Measurements from ENCODE around the gene SLC2A4RG.
"Not testable (repeated sequence)": the region's sequence is repeated elsewhere in the genome, so short reads cannot be mapped to it uniquely, and the experiment has no call there.

The SLC2A4RG gene

DNA sequence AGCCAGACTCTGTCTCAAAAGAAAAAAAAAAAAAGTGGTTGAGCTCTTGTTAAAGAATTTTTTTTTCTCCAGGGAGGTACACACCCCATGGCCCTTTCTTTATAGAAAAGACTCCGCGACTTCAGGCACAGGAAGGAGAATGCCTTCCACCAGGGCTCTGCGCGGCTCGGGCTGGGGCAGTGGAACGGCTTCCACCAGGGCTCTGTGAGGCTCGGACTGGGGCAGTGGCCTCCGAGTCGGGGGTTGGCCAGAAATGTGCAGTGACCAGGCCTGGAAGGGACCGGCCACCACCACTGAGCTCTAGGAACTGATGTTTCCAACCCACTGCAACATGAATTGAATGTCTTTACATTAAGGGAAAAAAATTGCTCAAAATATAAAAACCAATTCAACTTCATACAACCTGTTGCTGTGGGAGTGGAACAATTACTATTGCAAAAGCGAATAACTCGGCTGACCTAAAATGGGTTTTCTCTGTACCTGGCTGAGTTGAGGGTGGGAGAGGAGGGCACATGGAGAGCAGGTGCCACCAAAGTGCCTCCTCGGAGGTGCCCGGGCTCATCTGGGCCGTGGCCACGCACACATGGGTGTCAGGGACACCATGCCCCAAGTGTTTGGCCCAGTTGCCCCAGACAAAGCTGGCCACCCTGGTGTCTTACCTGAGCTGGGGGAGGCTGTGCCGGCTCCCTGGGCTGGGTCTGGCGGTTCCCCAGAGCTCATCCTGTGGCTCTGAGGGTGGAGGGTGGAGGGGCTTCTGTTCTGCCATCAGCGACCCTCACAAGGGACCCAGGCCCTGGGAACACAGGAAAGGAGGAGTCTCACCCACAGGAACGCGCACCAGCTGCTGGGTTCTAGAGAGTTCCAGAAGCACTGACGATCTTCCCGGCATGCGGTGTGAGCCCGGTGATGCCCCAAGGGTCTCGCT, 29.3 kb downstream of the SLC2A4RG start:
- H3K9me3 ChIP-seq (replicated peaks; ENCODE audit: low read length) = no peaks in the 10 kb centered on the region
- no peak overlapping the region for H3K4me3 ChIP-seq (ENCODE audit: low read length)
- peaks cover 19% of the 10 kb centered on the region for H3K27me3 ChIP-seq (ENCODE audit: control insufficient read depth, insufficient read depth, low read length)
- H3K36me3 ChIP-seq (ENCODE audit: insufficient read depth, low read length) = no peaks in the 10 kb centered on the region
- H3K4me1 ChIP-seq (ENCODE audit: control insufficient read depth, insufficient read depth, low read length) = no peaks in the 10 kb centered on the region
- no peak overlapping the region for H3K4me2 ChIP-seq (ENCODE audit: low read length)
- no peak overlapping the region for H3K9ac ChIP-seq (ENCODE audit: low read depth, low read length)

DNA sequence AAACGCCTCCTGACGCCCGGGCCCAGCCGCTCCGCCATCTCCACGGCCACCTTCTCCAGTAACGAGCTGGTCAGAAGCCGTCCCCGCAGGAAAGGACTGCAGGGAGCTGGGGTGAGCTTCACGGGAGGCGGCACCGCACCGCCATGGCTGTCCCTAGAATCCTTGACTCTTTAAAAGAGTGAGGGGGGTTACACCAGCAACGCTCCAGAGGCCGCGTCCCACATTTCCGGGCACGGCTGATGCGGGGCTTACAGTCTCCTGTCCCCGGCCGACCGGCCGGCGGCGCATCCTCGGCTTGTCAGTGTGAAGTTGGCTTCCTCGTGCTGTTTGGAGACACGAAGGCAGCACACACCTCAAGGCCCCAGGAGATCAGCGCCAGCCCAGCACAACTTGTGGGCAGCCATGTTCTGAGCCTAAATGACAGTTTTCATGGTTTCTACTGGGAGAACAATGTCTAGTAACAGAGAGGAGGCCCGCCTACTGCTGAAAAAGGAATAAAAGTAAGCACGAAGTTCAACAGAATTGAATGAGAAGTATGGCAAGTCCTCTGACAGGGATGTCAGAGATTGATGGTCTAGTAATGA, 30.4 kb downstream of the SLC2A4RG start:
- peaks cover 7% of the 10 kb centered on the region for H3K4me1 ChIP-seq (ENCODE audit: control insufficient read depth, insufficient read depth, low read length)
- H3K27me3 ChIP-seq (ENCODE audit: control insufficient read depth, insufficient read depth, low read length) = peaks cover 19% of the 10 kb centered on the region
- H3K36me3 ChIP-seq (ENCODE audit: insufficient read depth, low read length) = no peaks in the 10 kb centered on the region
- H3K9me3 ChIP-seq (replicated peaks; ENCODE audit: low read length) = no peaks in the 10 kb centered on the region
- no peak overlapping the region for H3K4me3 ChIP-seq (ENCODE audit: low read length)
- no peak overlapping the region for H3K4me2 ChIP-seq (ENCODE audit: low read length)
- no peak overlapping the region for H3K9ac ChIP-seq (ENCODE audit: low read depth, low read length)

DNA sequence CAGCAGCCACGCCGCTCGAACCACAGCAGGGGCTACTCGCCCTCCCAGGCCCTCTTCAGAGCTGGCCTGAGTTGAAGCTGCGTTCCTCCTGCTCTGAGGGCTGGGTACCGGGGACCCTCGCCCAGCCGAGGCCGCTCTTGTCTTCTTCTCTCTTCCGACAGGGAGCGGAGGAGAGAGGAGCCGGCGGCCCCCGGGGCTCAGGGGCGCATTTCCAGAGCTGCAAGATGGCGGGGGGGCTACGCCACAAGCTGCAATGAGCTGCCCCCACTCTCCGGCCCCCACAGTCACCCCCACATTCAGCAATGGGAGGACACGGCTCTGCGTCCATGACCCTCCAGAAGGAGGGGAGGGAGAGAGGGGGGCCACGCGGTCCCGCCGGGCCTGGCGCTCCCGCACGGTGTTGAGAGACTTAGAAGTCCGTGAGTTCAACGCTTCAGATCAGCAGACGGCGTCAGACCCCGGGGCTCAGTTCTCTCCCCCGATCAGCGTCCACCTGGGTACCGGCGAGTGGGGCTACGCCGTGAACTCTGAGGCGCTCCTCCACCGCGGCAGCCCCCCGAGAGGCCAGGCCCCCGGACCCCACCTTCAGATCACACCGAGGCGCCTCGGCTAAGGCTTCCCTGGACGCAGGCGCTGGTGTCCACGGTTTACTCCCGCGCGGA, 31.6 kb downstream of the SLC2A4RG start:
- H3K9ac ChIP-seq (ENCODE audit: low read depth, low read length) = no peak overlapping the region
- H3K4me2 ChIP-seq (ENCODE audit: low read length) = no peak overlapping the region
- peaks cover 19% of the 10 kb centered on the region for H3K27me3 ChIP-seq (ENCODE audit: control insufficient read depth, insufficient read depth, low read length)
- H3K4me3 ChIP-seq (ENCODE audit: low read length) = no peak overlapping the region
- no peaks in the 10 kb centered on the region for H3K9me3 ChIP-seq (replicated peaks; ENCODE audit: low read length)
- H3K4me1 ChIP-seq (ENCODE audit: control insufficient read depth, insufficient read depth, low read length) = peaks cover 7% of the 10 kb centered on the region
- H3K36me3 ChIP-seq (ENCODE audit: insufficient read depth, low read length) = no peaks in the 10 kb centered on the region

DNA sequence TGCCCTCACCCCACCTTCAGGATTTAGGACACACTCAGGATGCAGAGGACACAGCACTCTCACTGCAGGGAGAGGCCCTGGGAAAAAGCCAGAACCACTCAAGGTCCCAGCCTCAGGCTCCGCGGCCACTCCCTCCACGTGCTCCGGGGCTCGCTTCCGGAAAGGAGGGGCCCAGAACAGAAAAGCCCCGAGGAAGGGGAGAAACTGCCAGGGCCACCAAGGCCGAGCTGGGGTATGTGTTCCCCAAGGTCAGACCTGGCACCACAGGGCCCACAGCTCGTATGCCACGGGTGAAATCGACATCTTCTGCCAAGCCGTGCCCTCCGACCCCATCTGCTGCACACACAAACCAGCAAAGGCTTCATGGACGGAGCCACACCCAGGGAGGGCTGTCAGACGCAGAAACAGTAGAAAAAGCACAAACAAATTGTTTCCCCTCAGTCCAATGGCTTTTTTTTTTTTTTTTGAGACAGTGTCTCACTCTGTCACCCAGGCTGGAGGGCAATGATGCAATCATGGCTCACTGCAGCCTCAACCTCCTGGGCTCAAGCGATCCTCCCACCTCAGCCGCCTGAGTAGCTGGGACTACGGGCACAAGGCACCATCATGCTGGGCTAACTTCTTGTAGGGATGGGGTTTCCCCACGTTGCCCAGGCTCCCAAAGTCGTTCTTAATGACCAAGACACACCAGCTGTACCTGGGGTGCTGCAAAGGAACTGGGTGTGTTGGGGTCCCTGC, 33.4 kb downstream of the SLC2A4RG start:
- Histone ChIP-seq H3K4me1 (ENCODE audit: control insufficient read depth, insufficient read depth, low read length) (peaks cover 7% of the 10 kb centered on the region), H3K9ac (ENCODE audit: low read depth, low read length) (no peak overlapping the region), H3K27me3 (ENCODE audit: control insufficient read depth, insufficient read depth, low read length) (peaks cover 2% of the 10 kb centered on the region), H3K4me2 (ENCODE audit: low read length) (no peak overlapping the region), H3K4me3 (ENCODE audit: low read length) (no peak overlapping the region), H3K9me3 (replicated peaks; ENCODE audit: low read length) (no peaks in the 10 kb centered on the region), H3K36me3 (ENCODE audit: insufficient read depth, low read length) (no peaks in the 10 kb centered on the region)

DNA sequence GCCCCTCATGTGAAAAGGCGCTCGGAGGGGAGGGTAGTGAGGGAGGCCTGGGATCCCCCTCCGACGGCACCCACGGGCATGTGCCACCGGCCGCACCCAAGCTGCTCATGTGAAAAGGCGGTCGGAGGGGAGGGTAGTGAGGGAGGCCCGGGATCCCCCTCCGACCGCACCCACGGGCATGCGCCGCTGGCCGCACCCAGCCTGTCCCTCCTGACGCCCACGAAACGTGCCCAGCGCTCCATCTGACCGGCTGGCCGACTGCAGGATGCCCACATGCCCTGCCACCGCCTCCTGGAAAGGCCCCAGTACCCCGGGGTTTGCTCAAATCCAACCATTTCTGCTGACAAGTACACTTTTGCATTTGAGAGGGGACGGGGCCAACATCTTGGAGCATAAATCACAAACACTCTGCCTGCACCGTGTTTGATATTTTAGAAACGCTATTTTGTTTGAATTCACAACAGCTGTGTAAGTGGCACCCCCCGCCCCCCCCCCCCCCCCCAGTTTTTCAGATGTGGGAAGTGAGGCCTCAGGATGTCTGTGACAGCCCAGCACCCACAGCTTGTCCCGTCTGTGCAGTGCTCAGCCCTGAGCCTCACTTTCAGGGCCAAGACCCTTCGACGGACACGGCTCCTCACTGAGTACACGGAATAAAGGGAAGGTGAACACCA, 34.1 kb downstream of the SLC2A4RG start:
- peaks cover 7% of the 10 kb centered on the region for H3K4me1 ChIP-seq (ENCODE audit: control insufficient read depth, insufficient read depth, low read length)
- H3K36me3 ChIP-seq (ENCODE audit: insufficient read depth, low read length) = no peaks in the 10 kb centered on the region
- H3K9me3 ChIP-seq (replicated peaks; ENCODE audit: low read length) = no peaks in the 10 kb centered on the region
- no peak overlapping the region for H3K9ac ChIP-seq (ENCODE audit: low read depth, low read length)
- no peak overlapping the region for H3K4me2 ChIP-seq (ENCODE audit: low read length)
- no peak overlapping the region for H3K4me3 ChIP-seq (ENCODE audit: low read length)
- no peaks in the 10 kb centered on the region for H3K27me3 ChIP-seq (ENCODE audit: control insufficient read depth, insufficient read depth, low read length)

DNA sequence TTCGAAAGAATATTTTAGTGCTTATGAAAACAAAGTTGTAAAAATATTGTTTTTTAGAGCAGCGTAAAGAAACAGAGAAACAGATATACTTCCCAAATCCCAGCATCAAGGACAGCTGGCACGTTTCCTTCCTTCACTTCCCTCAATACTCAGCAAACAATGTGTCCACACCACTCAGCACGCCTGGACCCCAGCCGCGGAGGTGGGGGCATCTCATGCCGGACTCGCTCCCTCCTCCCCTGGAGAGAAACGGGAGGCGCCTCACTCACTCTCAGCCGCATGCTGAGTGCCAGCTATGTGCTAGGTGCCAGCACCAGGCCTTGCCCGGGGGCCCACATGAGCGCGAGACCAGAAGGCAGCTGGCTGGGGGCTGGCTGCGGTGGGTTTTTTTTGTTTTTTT, 34.7 kb downstream of the SLC2A4RG start:
- peaks cover 7% of the 10 kb centered on the region for H3K4me1 ChIP-seq (ENCODE audit: control insufficient read depth, insufficient read depth, low read length)
- no peak overlapping the region for H3K9ac ChIP-seq (ENCODE audit: low read depth, low read length)
- H3K9me3 ChIP-seq (replicated peaks; ENCODE audit: low read length) = no peaks in the 10 kb centered on the region
- H3K27me3 ChIP-seq (ENCODE audit: control insufficient read depth, insufficient read depth, low read length) = no peaks in the 10 kb centered on the region
- H3K36me3 ChIP-seq (ENCODE audit: insufficient read depth, low read length) = no peaks in the 10 kb centered on the region
- H3K4me3 ChIP-seq (ENCODE audit: low read length) = no peak overlapping the region
- H3K4me2 ChIP-seq (ENCODE audit: low read length) = peak overlapping the region; percentile 28

DNA sequence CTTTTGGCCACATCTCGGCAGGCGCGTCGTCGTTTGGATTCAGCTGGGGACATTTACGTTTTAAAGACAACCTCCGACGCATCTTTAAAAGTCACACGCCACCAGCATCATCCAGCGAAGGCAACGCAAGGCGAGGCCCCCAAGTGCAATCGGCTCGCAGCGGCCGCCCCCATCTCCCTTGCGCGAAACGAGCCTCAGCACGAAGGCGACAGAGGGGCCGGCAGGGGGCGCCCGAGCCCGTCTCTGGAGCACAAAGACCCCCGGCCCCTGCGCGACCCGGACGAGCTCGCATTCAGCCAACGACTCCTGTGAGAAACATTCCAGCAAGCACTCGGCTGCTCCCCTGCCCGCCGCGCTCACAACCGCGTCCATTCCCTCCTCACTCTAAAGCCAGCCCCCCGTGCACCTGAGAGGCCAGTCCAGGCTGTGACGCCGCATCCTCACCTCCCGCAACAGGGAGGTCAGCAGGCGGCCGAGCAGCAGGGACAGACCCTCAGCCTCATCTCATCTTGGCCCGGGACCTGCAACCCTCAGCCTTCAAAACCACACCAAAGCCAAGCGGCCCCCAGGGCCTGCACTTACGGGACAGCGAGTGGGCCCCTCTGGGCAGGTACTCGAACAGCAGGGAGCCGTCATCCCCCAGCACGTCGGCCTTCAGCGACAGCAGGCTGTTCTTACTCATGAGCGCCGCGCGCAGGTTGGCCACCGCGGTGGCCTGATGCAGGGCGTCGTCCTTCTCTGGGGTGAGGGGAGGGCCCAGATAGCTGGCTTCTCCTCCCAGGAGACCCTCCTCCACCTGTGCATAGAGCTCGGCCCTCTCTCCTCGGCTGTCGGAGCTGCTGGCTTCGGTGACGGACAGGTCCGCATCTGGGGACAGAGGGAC, 35.8 kb downstream of the SLC2A4RG start:
- Histone ChIP-seq H3K4me3 (ENCODE audit: low read length) (peak overlapping the region; percentile 47), H3K9me3 (replicated peaks; ENCODE audit: low read length) (no peaks in the 10 kb centered on the region), H3K9ac (ENCODE audit: low read depth, low read length) (no peak overlapping the region), H3K36me3 (ENCODE audit: insufficient read depth, low read length) (no peaks in the 10 kb centered on the region), H3K4me1 (ENCODE audit: control insufficient read depth, insufficient read depth, low read length) (peaks cover 7% of the 10 kb centered on the region), H3K4me2 (ENCODE audit: low read length) (peak overlapping the region; percentile 74), H3K27me3 (ENCODE audit: control insufficient read depth, insufficient read depth, low read length) (no peaks in the 10 kb centered on the region)

DNA sequence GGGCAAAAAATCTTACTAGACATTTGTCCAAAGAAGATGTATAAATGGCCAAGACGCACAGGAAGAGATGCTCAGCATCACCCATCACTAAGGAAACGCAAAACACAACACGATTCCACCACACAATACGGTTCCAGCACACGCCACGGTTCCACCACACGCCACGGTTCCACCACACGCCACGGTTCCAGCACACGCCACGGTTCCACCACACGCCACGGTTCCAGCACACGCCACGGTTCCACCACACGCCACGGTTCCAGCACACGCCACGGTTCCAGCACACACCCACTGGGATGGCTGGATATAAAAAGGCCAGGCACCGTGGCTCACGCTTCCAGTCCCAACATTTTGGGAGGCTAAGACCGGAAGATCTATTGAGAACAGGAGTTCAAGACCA, 37.3 kb downstream of the SLC2A4RG start:
- not testable (repeated sequence) for H3K27me3 ChIP-seq (ENCODE audit: control insufficient read depth, insufficient read depth, low read length); H3K4me2 ChIP-seq (ENCODE audit: low read length); H3K4me3 ChIP-seq (ENCODE audit: low read length); H3K9ac ChIP-seq (ENCODE audit: low read depth, low read length); H3K9me3 ChIP-seq (replicated peaks; ENCODE audit: low read length); H3K36me3 ChIP-seq (ENCODE audit: insufficient read depth, low read length); H3K4me1 ChIP-seq (ENCODE audit: control insufficient read depth, insufficient read depth, low read length)

DNA sequence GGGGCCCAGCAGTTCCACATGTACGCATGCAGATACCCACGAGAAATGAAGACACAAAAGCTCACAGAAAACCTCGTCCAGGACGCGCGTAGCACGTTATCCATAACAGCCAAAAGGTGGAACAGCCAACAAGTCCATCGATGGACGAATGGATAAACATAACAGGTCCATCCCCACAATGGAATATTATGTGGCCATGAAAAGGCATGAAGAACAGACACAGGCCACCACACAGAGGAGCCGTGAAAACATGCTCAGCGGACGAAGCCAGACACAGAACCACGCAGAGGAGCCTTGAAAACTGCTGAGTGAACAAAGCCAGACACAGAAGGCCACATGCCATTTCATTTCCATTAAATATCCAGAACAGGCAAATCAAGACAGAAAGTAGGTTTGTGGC, 38.0 kb downstream of the SLC2A4RG start:
- Histone ChIP-seq H3K36me3 (ENCODE audit: insufficient read depth, low read length) (no peaks in the 10 kb centered on the region), H3K4me1 (ENCODE audit: control insufficient read depth, insufficient read depth, low read length) (peaks cover 7% of the 10 kb centered on the region), H3K9ac (ENCODE audit: low read depth, low read length) (no peak overlapping the region), H3K9me3 (replicated peaks; ENCODE audit: low read length) (no peaks in the 10 kb centered on the region), H3K4me2 (ENCODE audit: low read length) (no peak overlapping the region), H3K27me3 (ENCODE audit: control insufficient read depth, insufficient read depth, low read length) (no peaks in the 10 kb centered on the region), H3K4me3 (ENCODE audit: low read length) (no peak overlapping the region)

DNA sequence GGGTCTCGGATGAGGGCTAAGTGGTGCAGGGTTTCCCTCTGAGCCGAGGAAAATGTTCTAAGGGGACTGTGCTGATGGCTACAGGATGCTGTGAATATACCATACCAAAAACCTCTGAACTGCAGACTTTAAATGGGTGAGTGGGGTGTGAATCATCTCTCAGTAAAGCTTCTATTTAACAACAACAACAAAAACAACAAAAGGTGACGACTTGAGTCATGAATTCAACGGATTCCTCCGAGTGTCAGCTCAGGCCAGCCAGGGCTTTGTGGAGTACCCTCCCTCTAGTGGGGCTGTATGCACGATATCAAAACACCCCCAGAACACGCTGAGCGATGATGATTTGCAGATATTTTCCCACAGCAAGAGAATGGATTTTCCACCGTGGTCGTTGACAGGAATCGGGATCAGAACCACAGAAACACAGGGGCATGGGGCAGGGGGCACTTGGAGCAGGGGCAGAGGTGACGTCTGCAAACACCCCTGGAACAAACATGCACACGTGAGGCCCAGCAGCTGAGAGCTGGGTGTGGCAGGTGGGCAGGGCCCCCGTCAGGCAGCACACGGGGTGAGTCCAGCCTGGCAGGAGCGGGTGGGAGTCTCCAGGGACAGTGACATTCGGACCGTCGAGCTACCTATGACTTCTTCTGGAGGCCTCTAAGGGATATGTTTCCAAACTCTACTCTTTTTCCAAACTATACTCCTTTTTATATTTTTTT, 38.6 kb downstream of the SLC2A4RG start:
- Histone ChIP-seq H3K4me3 (ENCODE audit: low read length) (no peak overlapping the region), H3K4me1 (ENCODE audit: control insufficient read depth, insufficient read depth, low read length) (peaks cover 7% of the 10 kb centered on the region), H3K9me3 (replicated peaks; ENCODE audit: low read length) (no peaks in the 10 kb centered on the region), H3K27me3 (ENCODE audit: control insufficient read depth, insufficient read depth, low read length) (no peaks in the 10 kb centered on the region), H3K4me2 (ENCODE audit: low read length) (no peak overlapping the region), H3K9ac (ENCODE audit: low read depth, low read length) (no peak overlapping the region), H3K36me3 (ENCODE audit: insufficient read depth, low read length) (no peaks in the 10 kb centered on the region)
